Breast epithelium (tissue), 4 donors: Measurements from ENCODE around the gene NPHP4. TPM values are rescaled to one million over a fixed set of nuclear protein-coding genes. Genes with fewer than 3 reads are reported as not detected.

Experiments used
- DNase-seq, 2 donors: peaks; one replicate each; pipeline ENCODE4 v3.0.0-alpha.2; 2019; ENCODE audit warnings: low spot score in 2 of 2
- H3K27ac ChIP-seq, 2 donors: fragments of 200-600 bp; sonication (generic) in 1 of 2; one replicate each; pipeline ENCODE4 v1.5.1; 2016 to 2019; ENCODE audit warnings: mild to moderate bottlenecking in 1 of 2
- H3K27me3 ChIP-seq, 2 donors: fragments of 200-600 bp; sonication (generic) in 1 of 2; one replicate each; pipeline versions ENCODE4 v1.5.1 to v1.6.0; 2017 to 2019; ENCODE audit warnings: control low read depth in 1 of 2, mild to moderate bottlenecking in 1 of 2
- H3K36me3 ChIP-seq: fragments of 200-600 bp; one replicate; pipeline ENCODE4 v1.5.1; 2019
- H3K4me1 ChIP-seq, 2 donors: fragments of 200-600 bp; sonication (generic); one replicate each; pipeline ENCODE4 v1.5.1; 2016 to 2019; ENCODE audit warnings: control low read depth in 1 of 2
- H3K4me3 ChIP-seq, 3 donors: fragments of 200-600 bp; sonication (generic); 1 replicate in 2 of 3; 2 replicates in 1 of 3; pipeline ENCODE4 v1.5.1; 2016 to 2019; ENCODE audit warnings: mild to moderate bottlenecking in 3 of 3, moderate library complexity in 2 of 3
- H3K9me3 ChIP-seq, 2 donors: fragments of 200-600 bp; sonication (generic) in 1 of 2; one replicate each; pipeline ENCODE4 v1.5.1; 2016 to 2019; ENCODE audit warnings: control low read depth in 1 of 2
- CTCF ChIP-seq, 3 donors: fragments of 450-650 bp; IDR thresholded peaks; one replicate each; pipeline ENCODE4 v1.5.1; 2016 to 2017; ENCODE audit warnings: antibody characterized with exemption in 3 of 3, mild to moderate bottlenecking in 3 of 3, moderate library complexity in 3 of 3
- POLR2A ChIP-seq: fragments of 450-650 bp; IDR thresholded peaks from one replicate; pipeline ENCODE4 v1.6.1; 2016; ENCODE audit warnings: antibody characterized with exemption, mild to moderate bottlenecking, moderate library complexity
- POLR2AphosphoS5 ChIP-seq, 3 donors: sonication (generic); formaldehyde crosslinking; IDR thresholded peaks; one replicate each; pipeline ENCODE4 v1.6.1; 2017; ENCODE audit warnings: antibody characterized with exemption in 3 of 3
- intact Hi-C: fragments of 100-400 bp; cut with DNase I; formaldehyde crosslinking; loops from one replicate; pipeline ENCODE4 v1.15.1; 2023; ENCODE audit warnings: low total_unique reads
- total RNA-seq, 3 donors: library from RNA; depleted of rRNA; stranded (reverse); fragments of >200 nt; gene quantifications; one replicate each; pipeline ENCODE4 v1.1.0, GENCODE V29; 2016

NPHP4 gene
- total RNA-seq, 3 donors from 2014 or later, result 7.0 to 18.7 (median 18.1) TPM

DNA sequence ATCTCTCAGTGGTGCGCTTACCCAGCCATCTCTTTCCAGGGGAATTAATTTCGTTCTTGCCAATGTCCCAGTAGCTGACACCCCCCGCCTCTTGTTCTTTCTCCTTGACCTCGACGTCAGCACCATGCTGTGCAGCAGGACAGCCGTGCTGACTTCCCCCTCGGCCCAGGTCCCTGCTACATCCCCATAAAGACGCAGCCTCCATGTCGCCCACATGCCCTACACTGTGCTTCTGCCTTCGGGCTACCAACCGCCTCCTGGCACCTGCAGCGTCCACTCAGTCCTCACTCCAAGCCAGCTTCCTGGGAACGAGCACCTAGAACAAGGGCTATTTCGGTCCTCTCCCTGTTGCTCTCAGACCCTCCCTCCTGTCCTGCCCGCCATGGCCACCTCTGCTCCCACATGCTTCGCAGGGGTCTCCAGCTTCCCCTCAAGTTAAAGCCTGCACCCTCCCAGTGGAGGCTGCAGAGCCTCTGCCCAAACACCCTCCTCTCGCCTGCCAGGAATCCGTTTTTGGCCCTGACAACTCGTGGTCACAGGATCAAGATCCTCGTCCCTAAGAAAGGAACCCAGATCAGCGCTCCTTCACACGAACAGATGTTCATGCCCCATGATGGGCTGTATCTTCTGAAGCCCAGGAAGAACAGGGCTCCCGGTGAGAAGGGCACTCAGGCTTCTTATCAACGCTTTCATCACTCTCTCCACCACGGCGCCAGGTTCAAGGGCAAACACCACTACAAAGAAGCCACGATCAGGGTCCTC lies 109.7 kb downstream of the NPHP4 start:
- Histone ChIP-seq H3K9me3 (peaks cover 0 to 6% of the 10 kb centered on the region in 2 donors), H3K4me3 (no peak overlapping the region), H3K27me3 (no peaks in the 10 kb centered on the region), H3K27ac (no peak overlapping the region), H3K36me3 (no peaks in the 10 kb centered on the region), H3K4me1 (no peaks in the 10 kb centered on the region)
- intact Hi-C loops, result no loop called here
- no peak for TF ChIP-seq POLR2AphosphoS5 (IDR thresholded peaks at IDR 0.05)
- TF ChIP-seq POLR2A, result no peak
- TF ChIP-seq CTCF (IDR thresholded peaks at IDR 0.05), result no peak
- DNase-seq, result no peak

- Histone ChIP-seq H3K9me3 (peaks cover 0 to 6% of the 10 kb centered on the region in 2 donors), H3K27ac (no peak overlapping the region), H3K27me3 (no peaks in the 10 kb centered on the region), H3K36me3 (no peaks in the 10 kb centered on the region), H3K4me3 (no peak overlapping the region), H3K4me1 (no peaks in the 10 kb centered on the region)
- TF ChIP-seq POLR2A (no peak), CTCF (IDR thresholded peaks at IDR 0.05) (no peak), POLR2AphosphoS5 (IDR thresholded peaks at IDR 0.05) (no peak)
- no peak for DNase-seq
- intact Hi-C loops, result no loop called here
Measured at GRCh38 chr1:5881526-5882222, 110.6 kb downstream of the NPHP4 start.

GRCh38 chr1:5880630-5881405 lies 111.4 kb downstream of the NPHP4 start:
- no peak for DNase-seq
- Histone ChIP-seq H3K4me1 (no peaks in the 10 kb centered on the region), H3K4me3 (no peak overlapping the region), H3K36me3 (no peaks in the 10 kb centered on the region), H3K27ac (no peak overlapping the region), H3K9me3 (peaks cover 0 to 6% of the 10 kb centered on the region in 2 donors), H3K27me3 (no peaks in the 10 kb centered on the region)
- intact Hi-C loops, result no loop called here
- TF ChIP-seq POLR2AphosphoS5 (IDR thresholded peaks at IDR 0.05) (no peak), CTCF (IDR thresholded peaks at IDR 0.05) (no peak), POLR2A (no peak)

GRCh38 chr1:5879421-5879820 lies 112.8 kb downstream of the NPHP4 start:
- Histone ChIP-seq H3K4me3 (no peak overlapping the region), H3K27ac (no peak overlapping the region), H3K4me1 (no peaks in the 10 kb centered on the region), H3K9me3 (peaks cover 0 to 6% of the 10 kb centered on the region in 2 donors), H3K27me3 (no peaks in the 10 kb centered on the region), H3K36me3 (no peaks in the 10 kb centered on the region)
- intact Hi-C loops, result no loop called here
- no peak for DNase-seq
- TF ChIP-seq POLR2A (no peak), CTCF (IDR thresholded peaks at IDR 0.05) (no peak), POLR2AphosphoS5 (IDR thresholded peaks at IDR 0.05) (no peak)
